Superior temporal gyrus (tissue), 1 donor: ENCODE data around the gene C2orf78.
"Not testable (repeated sequence)": the region's sequence is repeated elsewhere in the genome, so short reads cannot be mapped to it uniquely, and the experiment has no call there.

Experiments used
- DNase-seq: peaks from one replicate; pipeline ENCODE4 v3.0.0-alpha.2; 2016; ENCODE audit errors: extremely low spot score

Gene C2orf78

DNA sequence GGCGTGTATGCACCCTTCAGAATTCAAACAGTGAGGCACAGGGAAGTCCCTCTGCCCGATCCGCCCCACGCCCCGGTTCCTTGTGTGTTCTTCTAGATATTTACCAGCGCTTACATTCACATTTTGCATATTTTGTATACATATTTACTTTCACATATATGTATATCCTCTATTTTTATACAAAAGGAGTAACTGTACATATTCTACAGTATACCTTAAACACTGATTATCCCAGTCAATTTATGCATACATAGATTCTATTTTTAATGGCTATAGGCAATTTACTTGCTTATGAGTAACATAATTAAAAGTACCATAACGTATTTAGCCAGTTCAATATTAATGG is 3.8 kb upstream of the C2orf78 start:
- peak; percentile 14 for DNase-seq

DNA sequence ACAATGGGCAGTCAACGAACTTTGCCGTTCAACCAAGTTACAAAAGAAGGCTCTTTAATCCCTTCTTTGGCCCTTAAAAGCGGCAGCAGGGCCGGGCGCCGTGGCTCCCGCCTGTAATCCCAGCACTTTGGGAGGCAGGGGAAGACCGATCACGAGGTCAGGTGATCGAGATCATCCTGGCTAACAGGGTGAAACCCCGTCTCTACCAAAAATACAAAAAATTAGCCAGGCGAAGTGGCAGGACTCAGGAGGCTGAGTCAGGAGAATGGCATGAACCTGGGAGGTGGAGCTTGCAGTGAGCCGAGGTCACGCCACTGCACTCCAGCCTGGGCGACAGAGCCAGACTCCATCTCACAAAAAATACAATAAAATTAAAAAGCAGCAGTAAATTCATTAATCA is 581 bp upstream of the C2orf78 start:
- not testable (repeated sequence) for DNase-seq

DNA sequence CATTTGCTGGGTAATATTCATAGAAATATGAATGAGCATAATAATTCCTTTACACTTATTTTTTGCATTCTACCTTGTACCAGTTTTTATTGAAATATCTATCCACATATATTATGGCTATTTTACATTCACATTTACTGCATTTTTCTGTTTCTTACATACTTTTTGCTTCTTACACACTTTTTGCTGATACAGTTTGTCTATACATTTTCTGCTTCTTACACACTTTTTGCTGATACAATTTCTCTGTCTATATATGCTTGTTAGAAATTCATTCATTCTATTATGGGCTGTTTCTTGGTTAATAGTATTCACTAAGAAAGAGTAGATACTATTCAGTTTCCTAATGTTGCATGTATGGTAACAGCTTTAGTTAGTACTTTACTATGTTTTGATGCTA is 27.9 kb downstream of the C2orf78 start:
- DNase-seq: no peak

DNA sequence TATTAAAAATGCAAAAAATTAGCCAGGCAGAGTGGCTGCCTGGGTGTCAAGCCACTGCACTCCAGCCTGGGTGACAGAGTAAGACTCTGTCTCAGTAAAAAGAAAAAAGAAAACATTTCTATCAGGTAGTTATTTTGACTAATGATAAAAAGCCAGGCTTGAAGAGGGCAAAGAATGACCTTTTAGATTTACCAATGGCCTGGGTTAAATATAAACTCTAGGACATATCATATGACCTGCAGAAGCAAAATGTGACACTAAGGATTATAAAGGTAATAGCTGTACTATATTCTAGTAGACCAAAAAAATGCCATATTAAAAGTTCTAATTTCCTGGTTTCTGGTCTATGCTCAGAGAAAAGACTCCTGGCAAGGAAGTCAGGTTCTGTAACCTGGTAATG is 28.7 kb downstream of the C2orf78 start:
- no peak for DNase-seq

DNA sequence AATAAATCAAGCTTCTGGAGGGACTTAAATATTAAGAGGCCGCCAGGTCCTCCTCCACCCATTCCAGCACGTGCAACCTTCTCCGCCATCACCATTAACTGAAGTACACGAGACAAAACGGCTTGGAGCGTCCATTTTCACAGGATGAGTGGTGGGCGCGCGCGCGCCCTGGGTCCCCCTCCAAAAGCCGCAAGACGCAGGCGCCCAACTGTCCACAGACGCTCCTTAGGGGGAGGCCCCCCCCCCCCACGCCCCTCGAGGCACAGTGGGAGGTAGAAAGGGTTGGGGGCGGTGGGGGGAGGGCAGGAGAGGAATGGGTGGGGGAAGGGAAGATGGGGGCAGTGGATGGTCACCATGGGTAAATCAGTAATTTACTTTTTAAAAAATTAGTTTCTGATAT is 34.3 kb downstream of the C2orf78 start:
- no peak for DNase-seq

DNA sequence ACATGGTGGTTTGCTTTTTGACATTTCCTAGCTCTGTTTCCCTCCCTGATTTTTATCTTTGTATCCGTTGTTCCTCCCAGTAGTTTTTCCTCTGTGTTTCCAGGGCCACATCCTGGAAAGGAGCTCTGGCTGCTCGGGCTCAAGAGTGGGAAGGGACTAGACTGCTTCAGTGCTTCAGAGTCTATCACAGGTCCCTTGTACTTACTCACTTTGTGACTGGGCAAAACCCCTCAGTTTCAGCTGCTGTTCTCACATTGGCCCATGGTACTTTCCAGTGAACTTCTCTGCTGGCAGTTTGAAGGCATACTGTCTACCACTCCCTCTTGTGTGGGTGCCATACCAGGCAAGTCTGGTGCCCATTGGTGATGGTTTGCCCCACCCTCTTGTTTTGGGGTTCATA is 37.2 kb downstream of the C2orf78 start:
- no peak for DNase-seq

DNA sequence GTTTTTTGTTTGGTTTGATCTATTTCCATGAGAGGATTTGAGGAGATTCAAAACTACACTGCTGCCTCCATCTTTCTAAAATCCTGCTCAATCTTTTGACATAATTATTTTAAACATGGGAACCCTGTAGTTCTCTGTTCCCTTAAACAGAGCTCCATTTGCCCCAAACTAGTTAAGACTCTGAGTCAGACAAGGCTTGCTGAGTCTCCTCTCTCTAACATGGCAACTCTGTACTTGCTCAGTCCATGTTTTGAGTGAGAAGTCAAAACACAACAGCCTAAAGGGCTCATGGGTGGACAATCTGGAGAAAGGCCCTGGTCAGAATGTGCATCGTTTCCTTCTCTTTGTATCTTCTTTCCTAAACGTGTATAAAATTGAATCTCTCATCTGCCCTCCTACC is 37.7 kb downstream of the C2orf78 start:
- DNase-seq: no peak

DNA sequence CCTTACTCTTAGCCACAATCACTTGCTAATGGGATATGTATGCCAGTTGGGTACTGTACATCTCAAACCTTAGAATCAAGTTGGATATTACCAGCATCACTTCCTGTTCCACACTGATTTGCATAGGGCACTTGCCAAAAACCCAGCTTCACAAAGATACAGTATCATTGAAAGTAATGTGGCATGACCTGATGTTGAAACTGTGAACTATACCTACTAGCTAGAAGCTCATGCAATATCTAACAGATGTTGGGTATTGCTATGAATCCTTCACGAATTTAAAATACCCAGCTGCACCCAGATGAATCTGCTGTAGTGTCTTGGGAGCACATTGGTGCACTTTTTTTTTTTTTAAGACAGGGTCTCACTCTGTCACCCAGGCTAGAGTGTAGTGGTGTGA is 38.3 kb downstream of the C2orf78 start:
- DNase-seq: no peak

DNA sequence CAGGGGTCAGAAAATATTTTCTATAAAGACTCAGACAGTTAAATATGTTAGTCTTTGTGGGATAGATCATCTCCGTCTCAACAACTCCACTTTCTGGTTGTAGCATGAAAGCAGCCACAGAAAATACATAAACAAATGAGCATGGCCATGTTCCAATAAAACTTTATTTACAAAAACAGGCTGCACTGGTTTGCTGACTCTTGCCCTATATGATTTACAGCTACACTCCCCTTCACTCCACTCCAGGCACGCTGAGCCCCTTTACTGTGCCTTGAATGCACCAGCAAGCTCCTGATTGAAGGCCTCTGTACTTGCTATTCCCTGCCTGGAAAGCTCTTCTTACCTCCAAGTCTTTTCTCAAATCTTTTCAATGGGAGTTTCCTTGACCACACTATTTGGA is 39.0 kb downstream of the C2orf78 start:
- DNase-seq: no peak

DNA sequence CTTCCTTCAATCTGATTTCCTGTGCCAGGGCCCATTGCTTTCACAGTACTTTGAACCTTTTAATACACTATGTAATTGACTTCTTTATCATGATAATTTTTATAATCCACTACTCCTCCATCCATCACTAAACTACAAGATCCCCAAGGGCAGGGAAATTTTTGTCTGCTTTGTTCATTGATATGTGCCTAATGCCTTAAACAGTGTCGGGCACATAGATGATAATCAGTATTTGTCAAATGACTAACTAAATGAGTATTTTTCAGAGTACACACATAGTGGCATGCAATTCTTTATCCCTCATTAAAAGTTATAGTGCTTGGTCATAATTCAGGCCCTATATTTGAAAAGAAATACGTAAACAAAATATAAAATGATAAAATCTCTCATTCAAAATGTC is 39.4 kb downstream of the C2orf78 start:
- DNase-seq: no peak

DNA sequence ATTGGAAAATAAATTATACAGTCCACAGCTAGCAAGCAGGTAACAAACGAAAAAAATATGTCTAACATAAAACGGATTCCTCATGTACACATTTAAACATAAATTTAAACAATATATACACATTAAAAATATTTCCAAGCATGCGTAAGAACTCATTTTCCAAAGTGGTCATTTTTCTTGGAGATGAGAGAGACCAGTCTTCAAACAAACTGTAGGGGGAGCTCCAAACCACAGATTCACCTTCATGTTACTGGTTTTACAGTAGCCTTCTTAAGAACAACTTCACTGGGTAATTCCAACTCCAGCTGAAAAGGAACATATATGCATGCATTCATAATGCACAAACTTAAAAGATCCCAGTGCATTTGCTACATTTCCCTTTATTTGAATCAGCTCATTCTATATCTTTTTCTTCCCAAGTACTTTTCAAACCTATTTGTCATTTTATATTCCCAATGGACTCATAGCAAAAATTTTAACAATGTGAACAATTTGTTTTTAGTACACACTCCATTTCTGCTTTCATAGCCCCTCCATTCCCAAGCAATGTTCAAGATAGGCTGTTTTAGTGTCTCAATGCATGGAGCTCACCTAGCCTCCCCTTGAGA is 40.0 kb downstream of the C2orf78 start:
- DNase-seq: peak; percentile 92

DNA sequence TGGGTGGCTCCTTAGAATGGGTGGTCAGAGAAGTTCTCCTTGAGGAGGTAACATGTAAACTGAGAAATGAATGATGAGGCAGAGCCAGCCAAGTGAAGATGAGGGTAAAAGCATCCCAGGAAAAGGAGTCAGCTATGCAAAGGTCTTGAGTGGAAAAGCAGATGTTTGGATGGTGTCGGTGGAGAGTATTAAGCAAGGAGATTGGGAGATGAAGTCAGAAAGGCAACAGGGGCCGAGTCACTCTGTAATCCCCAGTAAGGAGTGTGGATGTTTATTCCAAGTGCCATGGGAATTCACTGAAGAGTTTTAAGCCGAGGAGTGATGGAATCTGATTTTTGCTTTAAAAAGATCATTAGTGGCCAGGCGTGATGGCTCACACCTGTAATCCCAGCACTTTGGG is 41.4 kb downstream of the C2orf78 start:
- DNase-seq: no peak

DNA sequence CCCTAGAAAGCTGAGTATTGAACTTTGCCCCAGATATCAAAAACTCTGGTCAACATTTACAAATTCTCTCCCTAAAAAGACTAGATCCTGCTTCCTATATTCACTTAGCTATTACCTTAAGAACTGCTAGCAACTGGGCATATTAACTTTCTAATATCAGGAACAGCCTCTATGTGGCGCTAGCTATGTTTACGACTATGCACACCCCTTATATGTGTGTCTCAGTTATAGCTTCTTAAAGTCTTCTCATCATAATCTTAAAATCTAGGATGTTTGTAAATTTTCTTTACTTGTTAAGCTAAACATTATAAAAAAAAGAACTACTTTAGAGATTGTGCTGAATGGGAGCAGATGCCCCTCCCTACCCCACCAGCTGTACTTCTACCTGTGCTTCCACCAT is 43.0 kb downstream of the C2orf78 start:
- no peak for DNase-seq

DNA sequence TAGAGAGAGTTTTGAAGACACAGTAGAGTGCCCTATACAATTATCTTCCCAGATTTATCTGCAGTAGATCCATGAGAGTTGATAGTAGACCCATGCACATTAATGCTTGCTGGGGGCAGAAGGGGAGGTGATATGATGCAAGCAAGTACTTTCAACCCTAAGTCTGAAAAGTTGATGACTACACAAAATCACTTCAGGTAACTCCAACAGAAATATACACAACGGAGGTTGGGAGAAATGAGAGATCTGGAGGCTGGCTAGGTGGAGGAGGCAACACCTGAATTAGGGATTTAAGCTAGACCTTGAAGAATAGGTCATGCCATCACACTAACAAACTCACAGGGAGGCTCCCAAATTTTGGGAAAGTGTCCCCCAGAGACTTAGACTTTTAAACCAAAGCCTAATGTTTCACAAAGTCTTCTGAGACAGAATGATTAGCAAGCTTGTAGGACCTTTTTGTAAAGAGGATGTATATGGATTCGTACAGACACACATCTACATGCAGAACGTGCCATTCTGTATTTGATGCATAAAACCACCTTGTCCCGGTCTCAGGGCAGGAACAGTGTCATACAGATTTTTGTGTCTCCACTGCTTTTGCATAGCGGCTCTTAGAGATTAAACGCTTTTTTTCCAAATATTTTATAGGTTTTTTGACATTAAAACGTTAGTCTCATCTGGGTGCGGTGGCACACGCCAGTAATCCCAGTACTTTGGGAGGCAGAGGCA is 43.8 kb downstream of the C2orf78 start:
- DNase-seq: no peak

DNA sequence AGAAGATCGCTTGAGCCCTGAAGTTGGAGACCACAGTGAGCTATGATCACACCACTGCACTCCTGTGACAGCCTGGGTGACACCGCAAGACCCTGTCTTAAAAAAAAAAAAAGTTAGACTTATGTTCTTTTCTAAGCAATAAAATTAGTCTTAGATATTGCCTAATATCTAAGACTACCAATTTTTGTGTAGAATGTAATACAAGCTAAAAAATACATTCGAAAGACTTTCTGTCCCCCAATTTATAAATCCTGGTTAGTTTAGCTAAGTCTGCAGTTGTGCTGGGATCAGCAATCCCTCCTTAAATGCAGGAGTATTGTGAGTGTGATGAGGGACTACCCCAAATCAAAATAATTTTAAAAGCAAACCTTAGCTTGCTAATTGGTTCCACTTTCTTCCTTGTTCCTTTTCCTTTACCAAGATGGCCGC is 44.4 kb downstream of the C2orf78 start:
- no peak for DNase-seq

DNA sequence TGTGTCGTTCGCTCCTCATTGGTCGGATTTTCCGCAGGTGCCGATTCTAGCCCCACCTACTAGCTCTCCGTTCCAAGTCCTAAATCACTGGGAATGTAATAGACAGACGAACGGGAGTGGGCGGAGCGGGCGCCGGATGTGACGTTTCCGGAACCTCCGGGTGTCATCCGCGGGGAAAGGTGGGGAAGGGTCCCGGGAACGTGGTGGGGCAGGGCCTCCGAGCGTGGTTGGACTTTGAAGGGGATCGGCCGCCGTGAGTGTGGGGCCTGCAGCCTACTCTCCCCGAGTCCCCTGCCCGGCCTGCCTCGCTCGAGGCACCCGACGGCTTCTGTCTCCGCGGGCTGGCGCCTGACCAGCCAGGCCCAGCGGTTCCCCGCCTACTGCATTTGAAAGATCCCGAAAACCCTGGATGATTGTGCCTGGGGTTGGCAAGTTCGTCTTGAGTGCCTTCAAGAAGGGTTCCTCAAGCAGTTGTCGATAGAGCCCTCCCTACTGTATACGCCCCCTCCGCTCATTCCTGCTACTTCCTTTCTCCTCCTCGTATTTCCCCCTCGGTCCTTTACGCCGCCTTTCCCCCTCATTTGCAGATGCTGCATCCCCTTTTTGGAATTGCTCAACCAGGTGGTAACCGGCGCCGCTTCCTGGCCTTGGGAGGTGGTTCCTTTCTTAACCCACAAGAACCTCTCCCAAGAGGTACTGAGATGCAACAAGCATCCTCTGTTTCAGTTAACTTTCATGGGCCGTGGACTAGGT is 45.0 kb downstream of the C2orf78 start, which contains the start of gene STAMBP:
TSS of gene STAMBP (plus strand) at position 144 of the 753 bp plus-strand sequence. CDS start 1,896 bp downstream, outside the sequence.
- peak; percentile 99 for DNase-seq

DNA sequence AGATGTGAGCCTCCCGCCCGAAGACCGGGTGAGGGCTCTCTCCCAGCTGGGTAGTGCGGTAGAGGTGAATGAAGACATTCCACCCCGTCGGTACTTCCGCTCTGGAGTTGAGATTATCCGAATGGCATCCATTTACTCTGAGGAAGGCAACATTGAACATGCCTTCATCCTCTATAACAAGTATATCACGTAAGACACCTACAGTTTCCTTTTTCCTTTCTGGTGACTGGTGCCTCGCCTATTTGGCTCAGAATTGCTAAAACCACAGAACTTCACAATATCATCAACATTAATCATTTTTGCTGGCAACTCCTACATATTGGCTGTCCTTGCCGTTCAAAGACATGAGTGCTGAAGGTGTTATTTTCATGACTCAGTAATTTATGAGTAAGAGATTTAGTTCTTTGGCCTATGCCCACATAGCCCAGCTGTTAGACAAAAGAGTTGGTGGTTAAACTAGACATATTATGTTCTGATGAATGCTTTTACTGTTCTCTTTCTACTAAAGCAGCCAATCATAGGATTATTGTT is 47.0 kb downstream of the C2orf78 start:
- peak; percentile 79 for DNase-seq

DNA sequence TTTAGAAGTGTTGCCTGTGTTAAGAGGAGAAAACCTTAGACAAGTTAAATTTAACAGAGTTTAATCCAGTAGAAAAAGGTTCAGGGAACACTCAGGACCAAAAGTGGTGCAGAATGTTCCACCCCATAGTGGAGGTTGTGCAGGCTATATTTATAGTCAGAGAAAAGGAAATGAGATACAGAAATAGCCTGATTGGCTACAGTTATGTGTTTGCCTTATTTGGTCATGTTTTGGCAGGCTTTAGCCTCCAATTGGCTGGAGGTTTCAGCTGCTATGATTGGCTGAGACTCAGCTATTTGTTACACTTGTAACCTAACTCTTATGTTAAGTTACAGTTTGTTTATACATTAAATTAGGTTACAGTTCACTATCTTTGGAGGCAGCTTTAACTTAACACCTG is 48.9 kb downstream of the C2orf78 start:
- DNase-seq: peak; percentile 62

DNA sequence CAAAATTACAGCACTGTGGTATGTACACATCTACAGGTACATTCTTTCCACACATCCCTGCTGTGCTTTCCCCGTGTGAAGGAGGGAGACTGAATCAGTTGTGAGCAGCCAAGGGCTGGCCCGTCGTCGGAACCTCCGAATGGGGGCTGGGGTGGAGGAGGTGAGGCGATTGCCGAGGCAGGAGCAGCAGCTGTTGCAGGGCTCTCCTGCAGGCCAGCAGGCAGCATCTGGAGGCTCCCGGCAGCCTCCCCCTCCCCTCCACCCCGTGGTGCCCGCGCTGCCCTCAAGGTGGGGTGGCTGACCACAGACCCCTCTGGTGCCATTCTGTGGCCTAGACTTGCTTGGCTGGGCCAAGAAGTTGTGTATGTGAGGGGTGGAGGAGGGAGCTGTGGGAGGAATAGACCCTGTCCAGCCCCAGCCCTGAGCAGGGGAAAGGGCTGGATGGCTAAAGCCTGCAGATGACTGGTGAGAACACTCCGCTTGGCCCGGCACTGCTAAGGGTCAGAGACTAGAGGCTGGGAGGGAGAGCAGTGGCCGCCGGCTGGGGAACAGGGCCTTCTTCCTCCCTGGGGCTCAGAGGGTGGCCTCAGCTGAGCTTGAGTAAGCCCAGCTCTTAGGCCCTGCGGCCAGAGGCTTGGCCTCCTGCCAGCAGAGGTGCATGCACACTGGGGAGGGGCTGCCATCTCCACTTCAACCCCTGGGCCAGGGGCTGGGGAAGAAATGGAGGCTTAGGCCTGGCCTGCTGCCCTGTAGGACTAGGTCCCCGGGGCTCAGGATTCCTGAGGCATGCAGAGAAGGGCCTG is 52.4 kb downstream of the C2orf78 start:
- DNase-seq: no peak

DNA sequence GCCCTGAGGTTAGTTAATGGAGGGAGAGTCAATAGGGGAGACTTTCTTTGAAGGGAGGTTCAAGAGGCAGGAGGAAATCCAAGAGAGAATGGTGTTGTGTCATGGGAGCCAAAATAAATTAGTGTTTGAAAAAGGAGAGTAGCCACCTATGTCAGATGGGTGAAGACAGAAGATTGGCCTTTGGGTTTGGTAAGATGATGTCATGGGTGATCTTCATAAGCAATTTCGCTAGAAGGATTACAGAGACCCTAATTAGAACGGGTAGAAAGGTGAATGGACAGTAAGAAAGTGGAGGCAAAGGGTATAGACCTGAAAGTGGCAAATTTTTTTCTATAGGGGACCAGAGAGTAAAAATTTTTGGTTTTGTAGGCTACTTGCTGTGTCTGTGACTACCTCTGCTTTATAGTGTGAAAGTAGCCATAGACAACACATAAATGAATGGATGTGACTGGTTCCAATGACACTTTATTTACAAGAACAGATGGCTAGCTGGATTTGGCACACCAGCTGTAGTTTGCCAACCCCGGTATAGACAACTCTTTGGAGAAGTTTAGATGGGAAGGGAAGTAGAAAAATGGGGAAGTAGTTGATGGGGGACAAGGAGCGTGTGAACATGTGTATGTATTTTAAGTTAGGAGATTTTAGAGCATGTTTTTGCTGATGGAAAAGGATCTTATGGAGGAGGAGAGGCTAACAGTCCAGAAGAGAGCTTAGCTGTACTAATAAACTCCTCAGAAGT is 54.0 kb downstream of the C2orf78 start:
- no peak for DNase-seq

DNA sequence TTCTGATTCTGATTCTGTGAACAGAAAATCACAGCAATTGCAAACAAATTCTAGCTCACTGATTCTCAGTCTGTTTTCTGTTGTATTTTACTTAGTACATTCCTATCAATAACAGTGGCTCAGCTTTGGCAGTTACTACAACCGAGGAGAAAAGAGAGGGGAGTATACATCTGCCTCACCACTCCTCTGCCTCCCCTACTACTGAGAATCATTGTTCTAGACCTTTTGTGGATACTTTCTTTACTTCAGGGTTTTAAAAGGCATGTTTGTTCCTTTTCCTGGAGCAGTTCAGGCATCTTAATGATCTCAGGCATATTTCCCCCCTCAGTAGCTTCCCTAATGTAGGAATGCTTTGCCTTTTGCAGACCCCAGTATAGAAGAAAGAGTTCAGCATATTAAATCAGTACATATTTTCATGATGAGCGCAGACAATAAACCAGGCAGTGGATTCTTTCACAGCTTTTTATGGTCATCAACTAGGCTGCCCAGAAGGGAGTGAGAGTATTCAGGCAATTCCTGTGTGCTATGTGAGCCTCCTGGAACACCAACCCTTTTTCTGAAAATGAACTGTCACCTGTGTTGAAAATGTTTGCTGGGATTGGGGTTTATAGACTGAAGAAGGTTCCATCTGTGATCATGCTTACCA is 55.0 kb downstream of the C2orf78 start:
- no peak for DNase-seq
